Esophagus squamous epithelium (tissue), 5 donors: Measurements from ENCODE around the gene VPS41. TPM values are rescaled to one million over a fixed set of nuclear protein-coding genes. Genes with fewer than 3 reads are reported as not detected.

Experiments
- DNase-seq: peaks from one replicate; lab custom pipeline; 2025; lab: John Stamatoyannopoulos, UW
- H3K27ac ChIP-seq, 4 donors: fragments of 200-600 bp; sonication (generic); one replicate each; pipeline ENCODE4 v1.5.1; 2016 to 2019; ENCODE audit warnings: mild to moderate bottlenecking in 1 of 4
- H3K27me3 ChIP-seq, 4 donors: fragments of 200-600 bp; sonication (generic); 1 replicate in 3 of 4; 2 replicates in 1 of 4; pipeline versions ENCODE4 v1.5.1 to v1.6.0; 2017 to 2021; ENCODE audit warnings: antibody characterized with exemption in 1 of 4
- H3K36me3 ChIP-seq, 3 donors: fragments of 200-600 bp; sonication (generic); one replicate each; pipeline ENCODE4 v1.5.1; 2016 to 2019
- H3K4me1 ChIP-seq, 3 donors: fragments of 200-600 bp; sonication (generic); one replicate each; pipeline ENCODE4 v1.5.1; 2017 to 2019
- H3K4me3 ChIP-seq, 4 donors: fragments of 200-600 bp; sonication (generic); 1 replicate in 3 of 4; 2 replicates in 1 of 4; pipeline ENCODE4 v1.5.1; 2016 to 2019; ENCODE audit warnings: mild to moderate bottlenecking in 2 of 4, moderate library complexity in 1 of 4
- H3K9me3 ChIP-seq, 3 donors: fragments of 200-600 bp; sonication (generic); one replicate each; pipeline ENCODE4 v1.5.1; 2016 to 2019
- CTCF ChIP-seq, 6 experiments: fragments of 450-650 bp in 4 of 6; fragments of 200-600 bp in 2 of 6; sonication (generic) in 2 of 6; IDR thresholded peaks; one replicate each; pipeline ENCODE4 v1.5.1; 2016 to 2019; ENCODE audit warnings: antibody characterized with exemption in 6 of 6, mild to moderate bottlenecking in 4 of 6, moderate library complexity in 4 of 6
- POLR2A ChIP-seq, 4 donors: fragments of 450-650 bp; IDR thresholded peaks; one replicate each; pipeline ENCODE4 v1.6.1; 2017; ENCODE audit warnings: antibody characterized with exemption in 4 of 4, mild to moderate bottlenecking in 4 of 4, moderate library complexity in 3 of 4
- WGBS, 2 donors: methylation state at CpG; one replicate each; pipeline ENCODE4 v1.1.5; 2018; 5-methylcytosine and 5-hydroxymethylcytosine counted together
- intact Hi-C: fragments of 100-400 bp; cut with DNase I; formaldehyde crosslinking; loops from one replicate; pipeline ENCODE4 v1.15.0; 2022
- total RNA-seq, 4 donors: library from RNA; depleted of rRNA; stranded (reverse); fragments of >200 nt; gene quantifications; one replicate each; pipeline ENCODE4 v1.1.0, GENCODE V29; 2016
- donor health status: DM: yes; HTN: yes; CAD: no.

Gene VPS41
- total RNA-seq, 4 donors from 2014 or later: 14.3 to 25.5 (median 23.2) TPM

GRCh38 chr7:38673795-38674194 lies 235.2 kb downstream of the VPS41 start:
- Histone ChIP-seq H3K27ac (peak overlapping the region in 1 of 4 donors; percentile 31), H3K4me1 (no peaks in the 10 kb centered on the region), H3K36me3 (no peaks in the 10 kb centered on the region), H3K9me3 (no peaks in the 10 kb centered on the region), H3K4me3 (no peak overlapping the region), H3K27me3 (no peaks in the 10 kb centered on the region)
- intact Hi-C loops: no loop called here
- TF ChIP-seq POLR2A (IDR thresholded peaks at IDR 0.05): no peak
- no peak for TF ChIP-seq CTCF (IDR thresholded peaks at IDR 0.05)
- DNase-seq: no peak
- WGBS, 2 donors: 55 to 64% methylated on average over 3 of the region's 3 CpGs

Other genes with a start within 250 kb of the VPS41 start
- 1 to 10 TPM in 1 of 4 donors, under 1 TPM in 1, not detected in 2; 0.76 to 1.6 TPM for gene POU6F2, start 68.7 kb upstream of the VPS41 start, total RNA-seq